HG03095 (cell line): ENCODE measurements around the gene LASP1.
A peak's percentile ranks its signal among the peaks of the same experiment; 100 is the strongest.
"Not testable (repeated sequence)": the region's sequence is repeated elsewhere in the genome, so short reads cannot be mapped to it uniquely, and the experiment has no call there.

Experiments used
- ATAC-seq: cut with Tn5 transposase; IDR thresholded peaks from one replicate; pipeline ENCODE4 v1.9.1; 2021; ENCODE audit warnings: moderate library complexity; ENCODE audit not compliant: unreplicated experiment

Gene LASP1

GRCh38 chr17:38869526-38870258, at the start of gene LASP1:
LASP1 (plus strand) TSS chr17:38870058; CDS start chr17:38870190, 132 bp downstream.
- peak; percentile 34 for ATAC-seq

GRCh38 chr17:38824899-38825761, 44.7 kb upstream of the LASP1 start, which contains the start of gene CWC25:
CWC25 (minus strand) TSS chr17:38825321; CDS start chr17:38825183, 138 bp downstream.
- no peak for ATAC-seq

- ATAC-seq = no peak
Measured at GRCh38 chr17:38825762-38826247, 44.1 kb upstream of the LASP1 start.

GRCh38 chr17:38844261-38844757, 25.5 kb upstream of the LASP1 start:
- no peak for ATAC-seq

GRCh38 chr17:38848557-38848891, 21.3 kb upstream of the LASP1 start:
- no peak for ATAC-seq

GRCh38 chr17:38848939-38849605, 20.8 kb upstream of the LASP1 start:
- ATAC-seq = no peak

GRCh38 chr17:38850374-38850773, 19.5 kb upstream of the LASP1 start:
- ATAC-seq = no peak

GRCh38 chr17:38851434-38851833, 18.4 kb upstream of the LASP1 start:
- no peak for ATAC-seq

- ATAC-seq = no peak
Measured at GRCh38 chr17:38852771-38853291, 17.0 kb upstream of the LASP1 start.

GRCh38 chr17:38853292-38854219, 16.3 kb upstream of the LASP1 start, which contains the start of gene RPL23:
RPL23 (minus strand) TSS chr17:38853721; CDS start chr17:38853710, 11 bp downstream.
- ATAC-seq = peak; percentile 59

- not testable (repeated sequence) for ATAC-seq
Measured at GRCh38 chr17:38855101-38855714, 14.7 kb upstream of the LASP1 start.

- no peak for ATAC-seq
Measured at GRCh38 chr17:38857271-38857670, 12.6 kb upstream of the LASP1 start.

- no peak for ATAC-seq
Measured at GRCh38 chr17:38861399-38861843, 8.4 kb upstream of the LASP1 start.

GRCh38 chr17:38864636-38865398, 5.0 kb upstream of the LASP1 start:
- no peak for ATAC-seq

GRCh38 chr17:38867179-38867967, 2.5 kb upstream of the LASP1 start:
- no peak for ATAC-seq

GRCh38 chr17:38867968-38868816, 1.7 kb upstream of the LASP1 start:
- ATAC-seq = no peak
